Activated T-cell treated with anti-CD3 and anti-CD28 coated beads, Interleukin-2, amount 50 U/mL, for 4 hours (primary cell): ENCODE measurements around the gene PLCB1. TPM values are rescaled to one million over a fixed set of nuclear protein-coding genes. Genes with fewer than 3 reads are reported as not detected.
"Not testable (repeated sequence)": the region's sequence is repeated elsewhere in the genome, so short reads cannot be mapped to it uniquely, and the experiment has no call there.

Experiments used
- ATAC-seq, 2 donors: fragments of 200-7000 bp; cut with Tn5 transposase; one replicate each; pipeline ENCODE4 v1.10.0; 2021
- DNase-seq: peaks from one replicate; pipeline ENCODE4 v3.0.0-alpha.2; 2020
- H3K27me3 Mint-ChIP-seq: one replicate; pipeline ENCODE4 v1.8.0; 2021; ENCODE audit warnings: low read depth, mixed read lengths
- H3K36me3 Mint-ChIP-seq: one replicate; pipeline ENCODE4 v1.8.0; 2022; ENCODE audit warnings: mixed read lengths; ENCODE audit not compliant: insufficient read depth
- H3K4me1 Mint-ChIP-seq: one replicate; pipeline ENCODE4 v1.8.0; 2021; ENCODE audit warnings: low read depth, mixed read lengths
- H3K4me3 Mint-ChIP-seq: one replicate; pipeline ENCODE4 v1.8.0; 2021; ENCODE audit warnings: mild to moderate bottlenecking, moderate library complexity, mixed read lengths
- H3K9me3 Mint-ChIP-seq: one replicate; pipeline ENCODE4 v1.8.0; 2021; ENCODE audit warnings: mixed read lengths
- total RNA-seq, 3 donors: library from RNA; stranded (reverse); gene quantifications; one replicate each; pipeline ENCODE4 v1.2.1, GENCODE V29; 2021

Gene PLCB1
- total RNA-seq, 3 donors from 2014 or later: 0.91 to 6.0 (median 2.8) TPM

GRCh38 chr20:8339349-8339748 lies 207.3 kb downstream of the PLCB1 start:
- Mint-ChIP-seq H3K4me3 (no peak overlapping the region), H3K9me3 (no peaks in the 10 kb centered on the region), H3K36me3 (no peaks in the 10 kb centered on the region), H3K4me1 (no peaks in the 10 kb centered on the region), H3K27me3 (no peaks in the 10 kb centered on the region)
- no peak for DNase-seq
- ATAC-seq: no peak

- no peak overlapping the region for H3K4me3 Mint-ChIP-seq
- no peaks in the 10 kb centered on the region for H3K9me3 Mint-ChIP-seq
- ATAC-seq (no peak), DNase-seq (no peak)
- no peaks in the 10 kb centered on the region for H3K36me3 Mint-ChIP-seq
- H3K27me3 Mint-ChIP-seq: no peaks in the 10 kb centered on the region
- H3K4me1 Mint-ChIP-seq: no peaks in the 10 kb centered on the region
Observed at GRCh38 chr20:8342391-8342790, 210.3 kb downstream of the PLCB1 start.

GRCh38 chr20:8344106-8344505 lies 212.0 kb downstream of the PLCB1 start:
- ATAC-seq (no peak), DNase-seq (no peak)
- Mint-ChIP-seq H3K36me3 (no peaks in the 10 kb centered on the region), H3K4me1 (no peaks in the 10 kb centered on the region), H3K9me3 (no peaks in the 10 kb centered on the region), H3K4me3 (no peak overlapping the region), H3K27me3 (no peaks in the 10 kb centered on the region)

GRCh38 chr20:8344631-8345030 lies 212.6 kb downstream of the PLCB1 start:
- ATAC-seq (no peak), DNase-seq (no peak)
- no peaks in the 10 kb centered on the region for H3K27me3 Mint-ChIP-seq
- no peak overlapping the region for H3K4me3 Mint-ChIP-seq
- H3K36me3 Mint-ChIP-seq: no peaks in the 10 kb centered on the region
- no peaks in the 10 kb centered on the region for H3K4me1 Mint-ChIP-seq
- peaks cover 3% of the 10 kb centered on the region for H3K9me3 Mint-ChIP-seq

GRCh38 chr20:8346700-8347270 lies 214.7 kb downstream of the PLCB1 start:
- Mint-ChIP-seq H3K27me3 (no peaks in the 10 kb centered on the region), H3K9me3 (peaks cover 7% of the 10 kb centered on the region), H3K4me3 (no peak overlapping the region), H3K36me3 (no peaks in the 10 kb centered on the region), H3K4me1 (no peaks in the 10 kb centered on the region)
- no peak for DNase-seq
- ATAC-seq: no peak

GRCh38 chr20:8350225-8350624 lies 218.2 kb downstream of the PLCB1 start:
- H3K27me3 Mint-ChIP-seq, H3K4me1 Mint-ChIP-seq, H3K4me3 Mint-ChIP-seq, H3K9me3 Mint-ChIP-seq, H3K36me3 Mint-ChIP-seq, ATAC-seq, DNase-seq: not testable (repeated sequence)

GRCh38 chr20:8352486-8352885 lies 220.4 kb downstream of the PLCB1 start:
- peaks cover 7% of the 10 kb centered on the region for H3K9me3 Mint-ChIP-seq
- H3K36me3 Mint-ChIP-seq: no peaks in the 10 kb centered on the region
- ATAC-seq: no peak
- H3K4me3 Mint-ChIP-seq: no peak overlapping the region
- peaks cover 2% of the 10 kb centered on the region for H3K27me3 Mint-ChIP-seq
- no peaks in the 10 kb centered on the region for H3K4me1 Mint-ChIP-seq
- DNase-seq: no peak

- no peak overlapping the region for H3K4me3 Mint-ChIP-seq
- DNase-seq: no peak
- H3K27me3 Mint-ChIP-seq: peaks cover 2% of the 10 kb centered on the region
- no peak for ATAC-seq
- no peaks in the 10 kb centered on the region for H3K4me1 Mint-ChIP-seq
- peaks cover 7% of the 10 kb centered on the region for H3K9me3 Mint-ChIP-seq
- H3K36me3 Mint-ChIP-seq: no peaks in the 10 kb centered on the region
Observed at GRCh38 chr20:8353512-8353911, 221.4 kb downstream of the PLCB1 start.

GRCh38 chr20:8355453-8355852 lies 223.4 kb downstream of the PLCB1 start:
- ATAC-seq (no peak), DNase-seq (no peak)
- Mint-ChIP-seq H3K9me3 (no peaks in the 10 kb centered on the region), H3K27me3 (peaks cover 2% of the 10 kb centered on the region), H3K4me1 (no peaks in the 10 kb centered on the region), H3K4me3 (no peak overlapping the region), H3K36me3 (no peaks in the 10 kb centered on the region)

GRCh38 chr20:8356806-8357205 lies 224.7 kb downstream of the PLCB1 start:
- no peak for DNase-seq
- H3K4me3 Mint-ChIP-seq: no peak overlapping the region

GRCh38 chr20:8357703-8358102 lies 225.6 kb downstream of the PLCB1 start:
- Mint-ChIP-seq H3K27me3 (peaks cover 2% of the 10 kb centered on the region), H3K4me1 (peaks cover 1% of the 10 kb centered on the region), H3K9me3 (no peaks in the 10 kb centered on the region), H3K4me3 (no peak overlapping the region), H3K36me3 (no peaks in the 10 kb centered on the region)
- no peak for DNase-seq
- no peak for ATAC-seq

More at GRCh38 chr20:8356806-8357205, 224.7 kb downstream of the PLCB1 start:
- H3K9me3 Mint-ChIP-seq: no peaks in the 10 kb centered on the region
- H3K27me3 Mint-ChIP-seq: peaks cover 2% of the 10 kb centered on the region
- no peak for ATAC-seq
- peaks cover 1% of the 10 kb centered on the region for H3K4me1 Mint-ChIP-seq
- H3K36me3 Mint-ChIP-seq: no peaks in the 10 kb centered on the region

GRCh38 chr20:8360035-8360434 lies 228.0 kb downstream of the PLCB1 start:
- ATAC-seq (no peak), DNase-seq (no peak)
- peaks cover 5% of the 10 kb centered on the region for H3K27me3 Mint-ChIP-seq
- H3K9me3 Mint-ChIP-seq: no peaks in the 10 kb centered on the region
- no peak overlapping the region for H3K4me3 Mint-ChIP-seq
- no peaks in the 10 kb centered on the region for H3K36me3 Mint-ChIP-seq
- H3K4me1 Mint-ChIP-seq: peaks cover 1% of the 10 kb centered on the region

- Mint-ChIP-seq H3K4me1 (peaks cover 1% of the 10 kb centered on the region), H3K4me3 (no peak overlapping the region), H3K36me3 (no peaks in the 10 kb centered on the region), H3K9me3 (no peaks in the 10 kb centered on the region), H3K27me3 (peaks cover 5% of the 10 kb centered on the region)
- ATAC-seq: peak in 1 of 2 donors; percentile 78
- DNase-seq: no peak
Observed at GRCh38 chr20:8361006-8361652, 229.1 kb downstream of the PLCB1 start.

- no peak for ATAC-seq
- no peak for DNase-seq
- Mint-ChIP-seq H3K36me3 (no peaks in the 10 kb centered on the region), H3K4me3 (no peak overlapping the region), H3K4me1 (peaks cover 1% of the 10 kb centered on the region), H3K27me3 (peaks cover 5% of the 10 kb centered on the region), H3K9me3 (no peaks in the 10 kb centered on the region)
Observed at GRCh38 chr20:8361779-8362178, 229.7 kb downstream of the PLCB1 start.

GRCh38 chr20:8362457-8362856 lies 230.4 kb downstream of the PLCB1 start:
- no peaks in the 10 kb centered on the region for H3K9me3 Mint-ChIP-seq
- peaks cover 2% of the 10 kb centered on the region for H3K27me3 Mint-ChIP-seq
- peaks cover 1% of the 10 kb centered on the region for H3K4me1 Mint-ChIP-seq
- no peak for ATAC-seq
- DNase-seq: no peak
- H3K36me3 Mint-ChIP-seq: no peaks in the 10 kb centered on the region
- no peak overlapping the region for H3K4me3 Mint-ChIP-seq
